Measurements from ENCODE around the gene MYH16. TPM values are rescaled to one million over a fixed set of nuclear protein-coding genes. Genes with fewer than 3 reads are reported as not detected.
A peak's percentile ranks its signal among the peaks of the same experiment; 100 is the strongest.
"Not testable (repeated sequence)": the region's sequence is repeated elsewhere in the genome, so short reads cannot be mapped to it uniquely, and the experiment has no call there.

The MYH16 gene
- total RNA-seq: not detected
- not detected for total RNA-seq (2013)
- 0 to 0.09 (median 0) reads per million in 29 experiments for total RNA-seq

DNA sequence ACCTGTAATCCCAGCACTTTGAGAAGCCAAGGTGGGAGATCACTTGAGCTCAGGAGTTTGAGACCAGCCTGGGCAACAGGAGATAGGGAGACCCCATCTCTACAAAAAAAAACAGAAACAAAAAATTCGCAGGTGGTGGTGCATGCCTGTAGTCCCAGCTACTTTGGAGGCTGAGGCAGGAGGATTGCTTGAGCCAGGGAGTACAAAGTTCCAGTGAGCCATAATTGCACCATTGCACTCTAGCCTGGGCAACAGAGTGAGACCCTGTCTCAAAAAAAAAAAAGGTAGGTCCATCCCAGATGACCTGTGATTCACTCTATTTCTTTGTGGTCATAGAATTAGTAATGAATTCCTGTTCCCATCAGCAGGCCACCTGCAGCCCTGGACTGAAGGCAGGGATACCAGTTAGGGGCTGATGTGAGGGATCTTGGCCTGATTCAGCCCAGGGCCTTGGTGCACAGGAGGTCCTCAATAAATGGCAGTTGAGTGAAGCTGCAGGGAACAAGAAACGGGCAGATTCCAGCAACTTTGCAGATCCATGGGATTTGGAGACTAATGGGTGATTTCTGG lies at the start of gene MYH16:
MYH16 (plus strand) TSS at position 364 of the 570 bp plus-strand sequence.
- H3K9me3 ChIP-seq: no peaks in the 10 kb centered on the region
- H3K36me3 Mint-ChIP-seq: no peaks in the 10 kb centered on the region
- peaks cover 0 to 3% of the 10 kb centered on the region in 2 experiments for H3K4me1 ChIP-seq (ENCODE audit: control insufficient read depth in 1 of 2, extremely low read depth in 1 of 2, insufficient read depth in 2 of 2, low read length in 2 of 2)
- peaks cover 5 to 11% (median 9%) of the 10 kb centered on the region in 3 donors for H3K4me1 Mint-ChIP-seq
- CTCF ChIA-PET: interaction anchor here (0.5 to 0.6 kb wide), 2 partner anchors 17 to 50 kb away, joined by 5 to 8 read pairs; no protein-coding TSS in a partner anchor
- POLR2A ChIA-PET: no interaction called here
- H3K27me3 ChIP-seq (replicated peaks in 1 of 2; ENCODE audit: control insufficient read depth in 2 of 2, extremely low read depth in 1 of 2, insufficient read depth in 2 of 2, low read length in 1 of 2): peaks cover 0 to 6% of the 10 kb centered on the region in 2 experiments
- no peak for ATAC-seq (replicated peaks in 1 of 4)
- no peak within 1 kb of the TSS for H3K27ac Mint-ChIP-seq
- no peaks in the 10 kb centered on the region for H3K36me3 ChIP-seq (ENCODE audit: control insufficient read depth in 2 of 2, extremely low read depth in 1 of 2, insufficient read depth in 1 of 2, low read length in 1 of 2)
- H3K9me3 Mint-ChIP-seq: no peaks in the 10 kb centered on the region
- no peak within 1 kb of the TSS for H3K4me3 Mint-ChIP-seq
- no peak for DNase-seq
- no peak within 1 kb of the TSS for H3K4me3 ChIP-seq (ENCODE audit: control insufficient read depth in 1 of 2, extremely low read depth in 1 of 2, low read length in 1 of 2)
- WGBS (ENCODE audit: insufficient coverage): 86% methylated on average over 1 of the region's 2 CpGs
- H3K27me3 Mint-ChIP-seq: no peaks in the 10 kb centered on the region
- no peak within 1 kb of the TSS for H3K27ac ChIP-seq (ENCODE audit: low read length)

DNA sequence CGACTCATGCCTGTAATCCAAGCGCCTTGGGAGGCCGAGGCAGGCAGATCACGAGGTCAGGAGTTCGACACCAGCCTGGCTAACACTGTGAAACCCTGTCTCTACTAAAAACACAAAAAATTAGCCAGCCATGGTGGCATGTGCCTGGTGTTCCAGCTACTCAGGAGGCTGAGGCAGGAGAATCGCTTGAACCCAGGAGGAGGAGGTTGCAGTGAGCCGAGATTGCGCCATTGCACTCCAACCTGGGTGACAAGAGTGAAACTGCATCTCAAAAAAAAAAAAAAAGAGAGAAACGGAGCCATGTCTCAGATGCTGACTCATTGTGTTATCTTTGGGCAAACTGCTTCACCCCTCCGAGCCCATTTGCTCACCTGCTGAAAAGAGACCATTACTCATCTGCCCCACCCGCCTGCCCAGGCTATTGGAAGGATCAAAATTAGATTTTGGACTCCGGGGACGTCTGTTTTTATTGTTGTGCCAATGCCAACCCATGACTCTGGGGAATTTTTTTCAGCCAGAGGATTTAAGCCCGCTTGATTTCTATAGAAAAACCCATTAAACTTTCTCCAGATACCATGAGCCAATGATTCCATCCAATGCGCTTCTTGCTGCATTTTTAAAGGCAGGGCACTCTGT lies 48.3 kb upstream of the MYH16 start:
- H3K9me3 Mint-ChIP-seq; ATAC-seq (replicated peaks in 1 of 4); H3K4me1 Mint-ChIP-seq; H3K27ac Mint-ChIP-seq; H3K27me3 Mint-ChIP-seq; CTCF ChIA-PET; H3K4me1 ChIP-seq (ENCODE audit: control insufficient read depth in 1 of 2, extremely low read depth in 1 of 2, insufficient read depth in 2 of 2, low read length in 2 of 2); H3K4me3 Mint-ChIP-seq; H3K9me3 ChIP-seq; H3K4me3 ChIP-seq (ENCODE audit: control insufficient read depth in 1 of 2, extremely low read depth in 1 of 2, low read length in 1 of 2); H3K36me3 ChIP-seq (ENCODE audit: control insufficient read depth in 2 of 2, extremely low read depth in 1 of 2, insufficient read depth in 1 of 2, low read length in 1 of 2); H3K27ac ChIP-seq (ENCODE audit: low read length); POLR2A ChIA-PET; DNase-seq; H3K36me3 Mint-ChIP-seq: not testable (repeated sequence)
- peaks cover 0 to 18% of the 10 kb centered on the region in 2 experiments for H3K27me3 ChIP-seq (replicated peaks in 1 of 2; ENCODE audit: control insufficient read depth in 2 of 2, extremely low read depth in 1 of 2, insufficient read depth in 2 of 2, low read length in 1 of 2)
- 53% methylated on average over 8 of the region's 15 CpGs for WGBS (ENCODE audit: insufficient coverage)

DNA sequence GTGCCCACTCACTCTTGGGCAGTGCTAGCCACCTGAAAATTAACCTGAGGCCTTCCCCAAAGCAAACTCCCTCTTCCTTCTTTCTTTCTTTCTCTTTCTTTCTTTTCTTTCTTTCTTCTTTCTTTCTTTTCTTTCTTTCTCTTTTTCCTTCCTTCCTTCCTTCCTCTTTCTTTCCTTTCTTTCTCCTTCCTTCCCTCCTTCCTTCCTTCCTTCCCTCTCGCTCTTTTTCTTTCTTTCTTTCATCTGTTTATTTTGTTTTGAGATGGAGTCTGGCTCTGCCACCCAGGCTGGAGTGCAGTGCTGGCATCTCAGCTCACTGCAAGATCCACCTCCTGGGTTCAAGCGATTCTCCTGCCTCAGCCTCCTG lies 47.8 kb upstream of the MYH16 start:
- H3K36me3 Mint-ChIP-seq: no peaks in the 10 kb centered on the region
- ChIA-PET POLR2A (interaction anchor here in 1 of 2 donors (0.7 kb wide), 1 partner anchor 86 kb away, joined by 3 read pairs; no protein-coding TSS in a partner anchor), CTCF (no interaction called here)
- H3K4me1 Mint-ChIP-seq: peaks cover 0 to 3% (median 2%) of the 10 kb centered on the region in 3 donors
- no peak for ATAC-seq (replicated peaks in 1 of 4)
- peaks cover 0 to 9% of the 10 kb centered on the region in 2 donors for H3K27me3 Mint-ChIP-seq
- H3K9me3 Mint-ChIP-seq: no peaks in the 10 kb centered on the region
- no CpG with 5 or more reads among the region's 2 CpGs for WGBS (ENCODE audit: insufficient coverage)
- Histone ChIP-seq H3K36me3 (ENCODE audit: control insufficient read depth in 2 of 2, extremely low read depth in 1 of 2, insufficient read depth in 1 of 2, low read length in 1 of 2) (no peaks in the 10 kb centered on the region), H3K4me1 (ENCODE audit: control insufficient read depth in 1 of 2, extremely low read depth in 1 of 2, insufficient read depth in 2 of 2, low read length in 2 of 2) (no peaks in the 10 kb centered on the region), H3K27ac (ENCODE audit: low read length) (no peak overlapping the region), H3K4me3 (ENCODE audit: control insufficient read depth in 1 of 2, extremely low read depth in 1 of 2, low read length in 1 of 2) (no peak overlapping the region), H3K27me3 (replicated peaks in 1 of 2; ENCODE audit: control insufficient read depth in 2 of 2, extremely low read depth in 1 of 2, insufficient read depth in 2 of 2, low read length in 1 of 2) (peaks cover 0 to 18% of the 10 kb centered on the region in 2 experiments), H3K9me3 (no peaks in the 10 kb centered on the region)
- H3K27ac Mint-ChIP-seq: no peak overlapping the region
- DNase-seq: no peak
- no peak overlapping the region for H3K4me3 Mint-ChIP-seq

DNA sequence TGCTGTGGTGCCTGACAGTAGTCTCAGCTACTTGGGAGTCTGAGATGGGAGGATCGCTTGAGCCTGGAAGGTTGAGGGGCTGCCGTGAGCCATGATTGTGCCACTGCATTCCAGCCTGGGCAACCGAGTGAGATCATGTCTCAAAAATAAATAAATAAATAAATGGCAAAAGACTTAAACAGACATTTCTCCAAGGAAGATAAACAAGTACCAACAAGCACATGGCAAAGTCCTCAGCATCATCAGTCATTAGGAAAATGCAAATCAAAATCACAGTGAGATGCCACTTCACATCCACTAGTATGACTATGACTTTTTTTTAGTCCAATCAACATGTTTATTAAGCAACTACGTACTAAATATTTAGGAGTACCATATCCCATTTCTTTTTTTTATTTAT lies 43.4 kb upstream of the MYH16 start:
- ChIA-PET POLR2A (no interaction called here), CTCF (no interaction called here)
- Histone ChIP-seq H3K4me1 (ENCODE audit: control insufficient read depth in 1 of 2, extremely low read depth in 1 of 2, insufficient read depth in 2 of 2, low read length in 2 of 2) (no peaks in the 10 kb centered on the region), H3K27ac (ENCODE audit: low read length) (no peak overlapping the region), H3K9me3 (no peaks in the 10 kb centered on the region), H3K4me3 (ENCODE audit: control insufficient read depth in 1 of 2, extremely low read depth in 1 of 2, low read length in 1 of 2) (no peak overlapping the region), H3K36me3 (ENCODE audit: control insufficient read depth in 2 of 2, extremely low read depth in 1 of 2, insufficient read depth in 1 of 2, low read length in 1 of 2) (no peaks in the 10 kb centered on the region), H3K27me3 (replicated peaks in 1 of 2; ENCODE audit: control insufficient read depth in 2 of 2, extremely low read depth in 1 of 2, insufficient read depth in 2 of 2, low read length in 1 of 2) (peaks cover 0 to 11% of the 10 kb centered on the region in 2 experiments)
- Mint-ChIP-seq H3K4me1 (peaks cover 0 to 3% (median 0%) of the 10 kb centered on the region in 3 donors), H3K27ac (no peak overlapping the region), H3K27me3 (peaks cover 0 to 9% of the 10 kb centered on the region in 2 donors), H3K4me3 (no peak overlapping the region), H3K36me3 (no peaks in the 10 kb centered on the region), H3K9me3 (no peaks in the 10 kb centered on the region)
- ATAC-seq (replicated peaks in 1 of 4) (no peak), DNase-seq (no peak)
- no CpG with 5 or more reads among the region's 4 CpGs for WGBS (ENCODE audit: insufficient coverage)

DNA sequence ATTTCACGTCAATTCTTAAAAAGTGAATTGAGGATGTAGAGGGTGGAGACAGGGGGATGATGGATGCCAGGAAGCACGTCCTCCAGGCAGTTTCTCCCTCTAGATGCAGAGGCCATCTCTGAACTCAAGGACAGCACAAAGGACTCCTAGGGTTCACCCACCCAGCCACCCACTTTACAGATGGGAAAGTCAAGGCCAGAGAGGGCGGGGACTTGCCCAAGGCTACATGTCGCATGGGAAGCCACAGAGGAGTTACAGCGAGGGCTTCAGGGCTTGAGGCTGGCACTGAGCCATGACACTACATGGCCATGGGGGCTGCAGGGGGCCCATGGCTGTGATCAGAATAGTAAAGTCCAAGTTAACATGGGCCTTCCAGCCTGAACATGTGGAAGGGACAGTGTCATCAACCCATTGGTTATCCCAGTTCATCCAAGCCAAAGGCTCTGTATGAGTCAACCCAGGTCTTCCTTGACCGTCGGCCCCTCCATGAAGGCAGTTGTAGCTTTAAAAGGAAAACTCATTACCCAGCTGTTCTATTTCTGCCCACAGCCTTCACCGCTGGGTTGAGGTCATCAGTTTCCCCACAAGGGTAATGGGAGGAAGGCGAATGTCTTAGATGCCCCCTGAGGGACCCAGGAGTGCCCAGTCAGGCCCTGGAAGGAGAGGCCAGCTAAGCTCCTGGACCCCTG lies 40.4 kb upstream of the MYH16 start:
- H3K4me3 ChIP-seq (ENCODE audit: control insufficient read depth in 1 of 2, extremely low read depth in 1 of 2, low read length in 1 of 2): no peak overlapping the region
- no peaks in the 10 kb centered on the region for H3K36me3 ChIP-seq (ENCODE audit: control insufficient read depth in 2 of 2, extremely low read depth in 1 of 2, insufficient read depth in 1 of 2, low read length in 1 of 2)
- Mint-ChIP-seq H3K27ac (no peak overlapping the region), H3K4me1 (no peaks in the 10 kb centered on the region), H3K9me3 (no peaks in the 10 kb centered on the region), H3K4me3 (no peak overlapping the region), H3K27me3 (peaks cover 0 to 5% of the 10 kb centered on the region in 2 donors), H3K36me3 (no peaks in the 10 kb centered on the region)
- no peaks in the 10 kb centered on the region for H3K4me1 ChIP-seq (ENCODE audit: control insufficient read depth in 1 of 2, extremely low read depth in 1 of 2, insufficient read depth in 2 of 2, low read length in 2 of 2)
- 90% methylated on average over 7 of the region's 9 CpGs for WGBS (ENCODE audit: insufficient coverage)
- no peak overlapping the region for H3K27ac ChIP-seq (ENCODE audit: low read length)
- ChIA-PET CTCF (no interaction called here), POLR2A (no interaction called here)
- DNase-seq (no peak), ATAC-seq (replicated peaks in 1 of 4) (no peak)
- H3K9me3 ChIP-seq: no peaks in the 10 kb centered on the region
- H3K27me3 ChIP-seq (replicated peaks in 1 of 2; ENCODE audit: control insufficient read depth in 2 of 2, extremely low read depth in 1 of 2, insufficient read depth in 2 of 2, low read length in 1 of 2): peaks cover 0 to 5% of the 10 kb centered on the region in 2 experiments

DNA sequence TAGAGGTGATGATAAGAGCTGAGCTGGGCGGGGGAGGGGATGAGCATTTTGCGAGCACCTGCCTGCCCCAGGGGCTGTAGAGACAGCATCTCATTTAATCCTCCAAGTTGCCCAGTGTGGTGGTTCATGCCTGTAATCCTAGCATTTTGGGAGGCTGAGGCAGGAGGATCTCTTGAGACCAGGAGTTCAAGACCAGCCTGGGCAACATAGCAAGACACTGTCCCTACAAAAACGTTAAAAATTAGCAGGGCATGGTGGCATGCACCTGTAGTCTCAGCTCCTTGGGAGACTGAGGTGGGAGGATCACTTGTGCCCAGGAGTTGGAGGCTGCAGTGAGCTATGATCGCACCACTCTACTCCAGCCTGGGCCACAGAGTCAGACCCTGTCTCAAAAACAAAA lies 39.7 kb upstream of the MYH16 start:
- 88% methylated on average over 3 of the region's 4 CpGs for WGBS (ENCODE audit: insufficient coverage)
- POLR2A ChIA-PET, H3K36me3 Mint-ChIP-seq: not testable (repeated sequence)

More for the DNA sequence above, 39.7 kb upstream of the MYH16 start:
- CTCF ChIA-PET; H3K27me3 ChIP-seq (replicated peaks in 1 of 2; ENCODE audit: control insufficient read depth in 2 of 2, extremely low read depth in 1 of 2, insufficient read depth in 2 of 2, low read length in 1 of 2); H3K4me3 ChIP-seq (ENCODE audit: control insufficient read depth in 1 of 2, extremely low read depth in 1 of 2, low read length in 1 of 2); H3K4me1 Mint-ChIP-seq; H3K9me3 Mint-ChIP-seq; H3K9me3 ChIP-seq; H3K27me3 Mint-ChIP-seq; DNase-seq; ATAC-seq (replicated peaks in 1 of 4); H3K36me3 ChIP-seq (ENCODE audit: control insufficient read depth in 2 of 2, extremely low read depth in 1 of 2, insufficient read depth in 1 of 2, low read length in 1 of 2); H3K27ac Mint-ChIP-seq; H3K4me1 ChIP-seq (ENCODE audit: control insufficient read depth in 1 of 2, extremely low read depth in 1 of 2, insufficient read depth in 2 of 2, low read length in 2 of 2); H3K27ac ChIP-seq (ENCODE audit: low read length): not testable (repeated sequence)
- H3K4me3 Mint-ChIP-seq: peak overlapping the region in 1 of 3 donors; percentile 22

Data from T-cell (primary cell).